Adrenal gland (tissue), 12 donors: ENCODE measurements around the gene MCF2L. TPM values are rescaled to one million over a fixed set of nuclear protein-coding genes. Genes with fewer than 3 reads are reported as not detected.

Experiments
- DNase-seq, 7 donors: peaks; one replicate each; pipeline ENCODE4 v3.0.0-alpha.2; 2019 to 2020
- H3K27ac ChIP-seq, 5 donors: fragments of 200-600 bp; sonication (generic) in 4 of 5; 1 replicate in 3 of 5; 2 replicates in 2 of 5; pipeline versions ENCODE4 v1.5.1 to v1.8.0; 2016 to 2020; ENCODE audit warnings: mild to moderate bottlenecking in 1 of 5
- H3K27me3 ChIP-seq: fragments of 200-600 bp; 2 replicates; pipeline ENCODE4 v1.8.0; 2021
- H3K36me3 ChIP-seq, 2 donors: fragments of 200-600 bp; replicated peaks in 1 of 2; 1 replicate in 1 of 2; 2 replicates in 1 of 2; pipeline versions ENCODE4 v1.5.1 to v1.8.0; 2018 to 2022
- H3K4me1 ChIP-seq, 2 donors: fragments of 200-600 bp; replicated peaks in 1 of 2; 1 replicate in 1 of 2; 2 replicates in 1 of 2; pipeline versions ENCODE4 v1.5.1 to v1.8.0; 2018 to 2021
- H3K4me3 ChIP-seq, 4 donors: fragments of 200-600 bp; sonication (generic) in 3 of 4; one replicate each; pipeline ENCODE4 v1.5.1; 2016 to 2018
- H3K9me3 ChIP-seq, 3 donors: fragments of 200-600 bp; sonication (generic) in 1 of 3; replicated peaks in 1 of 3; 1 replicate in 2 of 3; 2 replicates in 1 of 3; pipeline versions ENCODE4 v1.5.1 to v1.8.0; 2016 to 2021
- POLR2A ChIP-seq, 2 donors: fragments of 450-650 bp; IDR thresholded peaks; one replicate each; pipeline ENCODE4 v1.6.1; 2017; ENCODE audit warnings: antibody characterized with exemption in 2 of 2, mild to moderate bottlenecking in 2 of 2, moderate library complexity in 1 of 2
- WGBS, 4 donors: extraction: QIAGEN DNeasy Blood & Tissue Kit in 2 of 4; methylation state at CpG; one replicate each; pipeline versions ENCODE4 v1.1.5 to v1.1.7; 2013 to 2017; 5-methylcytosine and 5-hydroxymethylcytosine counted together
- intact Hi-C, 2 donors: fragments of 100-400 bp; cut with DNase I; formaldehyde crosslinking; loops; one replicate each; pipeline versions ENCODE4 v1.14.1 to v1.15.0; 2022 to 2023
- polyA plus RNA-seq, 3 donors: library from polyadenylated mRNA; stranded (reverse); fragments of 200-250 nt in 2 of 3; fragments of 350-450 nt in 1 of 3; fragmentation: Illumina TruSeq in 1 of 3; extraction: RNeasy Lipid Tissue Mini Kit (QIAGEN cat#74804) in 1 of 3; gene quantifications; one replicate each; pipeline ENCODE4 v1.2.3, GENCODE V29; 2013 to 2014
- total RNA-seq, 9 donors: library from RNA; depleted of rRNA in 4 of 9; stranded (reverse); fragments of >200 nt in 4 of 9; fragments of 120-200 nt in 1 of 9; fragmentation: NEBNext Ultra II Directional in 1 of 9; extraction: Animal tissue kit (Norgen Biotek cat#: 25700) in 1 of 9; gene quantifications; one replicate each; pipeline versions ENCODE4 v1.1.0 to v1.2.4, GENCODE V29; 2013 to 2023
- TF ChIP-seq, protein P1 (sequence below), 6 experiments: fragments of 450-650 bp in 4 of 6; fragments of 200-600 bp in 2 of 6; sonication (generic) in 1 of 6; IDR thresholded peaks; 1 replicate in 5 of 6; 2 replicates in 1 of 6; pipeline versions ENCODE4 v1.5.1 to v1.8.0; 2016 to 2021; ENCODE audit warnings: antibody characterized with exemption in 6 of 6, mild to moderate bottlenecking in 2 of 6, moderate library complexity in 1 of 6
- donor health status: healthy with polysubstance abuse.
- donor health status: Bipolar disorder and iron deficiency.
- donor health status: DM: yes; HTN: yes; CAD: no.
- donor health status: DM: no; HTN: no; CAD: no.
- donor health status: DM: no; HTN: no; CAD: no.
- donor health status: DM: yes; HTN: yes; CAD: no.

The MCF2L gene
- total and polyA plus RNA-seq, 12 donors, result 7.6 to 49.0 (median 15.3) TPM

DNA sequence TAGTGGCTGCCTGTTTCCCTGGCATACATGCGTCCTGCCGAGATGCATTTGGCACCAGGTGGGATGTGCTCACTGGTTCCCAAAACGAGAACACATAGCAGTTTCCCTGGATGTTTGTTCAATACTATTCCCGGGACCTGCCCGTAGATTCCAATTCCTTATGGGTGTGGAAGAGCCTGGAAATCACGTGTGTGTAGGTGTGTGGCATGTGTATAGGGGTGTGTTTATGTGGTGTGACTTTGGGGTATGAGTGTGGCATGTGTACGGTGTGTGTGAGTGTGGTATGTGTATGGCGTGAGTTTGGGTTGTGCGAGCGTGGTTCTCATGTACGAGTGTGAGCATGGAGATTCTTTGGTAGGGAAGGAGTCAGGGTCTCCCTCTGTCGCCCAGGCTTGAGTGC is 133.7 kb downstream of the MCF2L start:
- Histone ChIP-seq H3K9me3 (no peaks in the 10 kb centered on the region), H3K36me3 (no peaks in the 10 kb centered on the region), H3K27me3 (peaks cover 7% of the 10 kb centered on the region), H3K27ac (no peak overlapping the region), H3K4me3 (no peak overlapping the region), H3K4me1 (no peaks in the 10 kb centered on the region)
- 74 to 87% (median 85%) methylated on average over 10 to 12 of the region's 12 CpGs for WGBS, 4 donors
- intact Hi-C loops, result no loop called here
- no peak for TF ChIP-seq POLR2A (IDR thresholded peaks at IDR 0.05)
- no peak for DNase-seq

DNA sequence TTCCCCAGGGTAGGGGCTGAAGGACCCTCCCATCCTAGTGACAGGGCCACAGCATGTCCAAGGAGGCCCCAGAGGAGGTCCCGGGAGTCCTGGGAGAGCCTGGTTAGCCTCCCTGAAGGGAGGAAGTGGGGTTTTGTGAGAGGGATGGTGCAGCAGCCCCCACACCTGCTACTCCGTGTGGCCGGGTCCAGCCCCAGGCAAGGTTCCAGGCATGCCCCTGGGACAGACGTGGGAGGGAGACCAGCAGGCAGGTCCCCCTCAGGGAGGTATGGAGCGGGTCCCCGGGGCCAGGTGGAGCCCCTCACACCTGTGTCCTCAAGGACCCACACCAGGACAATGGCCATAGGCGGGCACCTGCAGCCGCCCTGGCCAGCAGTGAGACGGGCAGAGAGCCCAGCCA is 134.6 kb downstream of the MCF2L start:
- WGBS, 4 donors, result 73 to 90% (median 82%) methylated on average over 2 to 9 of the region's 9 CpGs; no CpG with 5 or more reads in 1 of the 4 donors

GRCh38 chr13:113105032-113105920 is 136.3 kb downstream of the MCF2L start, which contains the start of gene F7:
Gene F7, plus strand, starts transcription at chr13:113105791. Its CDS starts 51 bp downstream, at chr13:113105842.
- Histone ChIP-seq H3K9me3 (no peaks in the 10 kb centered on the region), H3K27ac (no peak within 1 kb of the TSS), H3K36me3 (no peaks in the 10 kb centered on the region), H3K4me3 (no peak within 1 kb of the TSS), H3K4me1 (peaks cover 0 to 3% of the 10 kb centered on the region in 2 donors), H3K27me3 (peaks cover 17% of the 10 kb centered on the region)
- TF ChIP-seq POLR2A (IDR thresholded peaks at IDR 0.05), result no peak
- TF ChIP-seq, protein P1, sequence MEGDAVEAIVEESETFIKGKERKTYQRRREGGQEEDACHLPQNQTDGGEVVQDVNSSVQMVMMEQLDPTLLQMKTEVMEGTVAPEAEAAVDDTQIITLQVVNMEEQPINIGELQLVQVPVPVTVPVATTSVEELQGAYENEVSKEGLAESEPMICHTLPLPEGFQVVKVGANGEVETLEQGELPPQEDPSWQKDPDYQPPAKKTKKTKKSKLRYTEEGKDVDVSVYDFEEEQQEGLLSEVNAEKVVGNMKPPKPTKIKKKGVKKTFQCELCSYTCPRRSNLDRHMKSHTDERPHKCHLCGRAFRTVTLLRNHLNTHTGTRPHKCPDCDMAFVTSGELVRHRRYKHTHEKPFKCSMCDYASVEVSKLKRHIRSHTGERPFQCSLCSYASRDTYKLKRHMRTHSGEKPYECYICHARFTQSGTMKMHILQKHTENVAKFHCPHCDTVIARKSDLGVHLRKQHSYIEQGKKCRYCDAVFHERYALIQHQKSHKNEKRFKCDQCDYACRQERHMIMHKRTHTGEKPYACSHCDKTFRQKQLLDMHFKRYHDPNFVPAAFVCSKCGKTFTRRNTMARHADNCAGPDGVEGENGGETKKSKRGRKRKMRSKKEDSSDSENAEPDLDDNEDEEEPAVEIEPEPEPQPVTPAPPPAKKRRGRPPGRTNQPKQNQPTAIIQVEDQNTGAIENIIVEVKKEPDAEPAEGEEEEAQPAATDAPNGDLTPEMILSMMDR (IDR thresholded peaks at IDR 0.05), result no peak
- 72 to 78% (median 75%) methylated on average over 16 to 17 of the region's 17 CpGs for WGBS, 4 donors
- intact Hi-C loops, result no loop called here
- DNase-seq, result no peak

More for the DNA sequence above, 134.6 kb downstream of the MCF2L start:
- Histone ChIP-seq H3K4me1 (no peaks in the 10 kb centered on the region), H3K27ac (no peak overlapping the region), H3K36me3 (no peaks in the 10 kb centered on the region), H3K9me3 (no peaks in the 10 kb centered on the region), H3K4me3 (no peak overlapping the region), H3K27me3 (peaks cover 7% of the 10 kb centered on the region)
- no peak for DNase-seq
- intact Hi-C loops, result no loop called here
- no peak for TF ChIP-seq POLR2A (IDR thresholded peaks at IDR 0.05)
- TF ChIP-seq, protein P1 (IDR thresholded peaks at IDR 0.05), result no peak

GRCh38 chr13:113105921-113106452 is 137.0 kb downstream of the MCF2L start:
- 53 to 78% (median 61%) methylated on average over 5 to 16 of the region's 16 CpGs for WGBS, 4 donors
- intact Hi-C loops, result no loop called here
- Histone ChIP-seq H3K4me3 (no peak overlapping the region), H3K27ac (no peak overlapping the region), H3K36me3 (no peaks in the 10 kb centered on the region), H3K27me3 (peaks cover 24% of the 10 kb centered on the region), H3K9me3 (no peaks in the 10 kb centered on the region), H3K4me1 (peaks cover 0 to 11% of the 10 kb centered on the region in 2 donors)
- DNase-seq, result no peak
- no peak for TF ChIP-seq POLR2A (IDR thresholded peaks at IDR 0.05)
- TF ChIP-seq, protein P1 (IDR thresholded peaks at IDR 0.05), result no peak
